ENCODE results near the gene ATG14. TPM values are rescaled to one million over a fixed set of nuclear protein-coding genes. Genes with fewer than 3 reads are reported as not detected.

The ATG14 gene
- total and polyA plus RNA-seq, 2 of the 8 experiments (the other 6 are each of a cell fraction or from before 2014, with no cell fraction given), result 4.9 to 10.8 TPM

GRCh38 chr14:55353686-55354467 is 57.8 kb downstream of the ATG14 start:
- ChIA-PET POLR2A (ENCODE audit: partially characterized antibody) (interaction anchor here (1.5 to 1.7 kb wide), 2 partner anchors 13 to 81 kb away, joined by 4 to 6 read pairs; no protein-coding TSS in a partner anchor), CTCF (ENCODE audit: partially characterized antibody) (interaction anchor here (0.5 to 5.8 kb wide), 36 partner anchors 8 to 173 kb away, joined by 3 to 43 read pairs (median 4); partner anchors contain the start of genes DLGAP5 and FBXO34)
- Histone ChIP-seq H3K56ac (replicated peaks; ENCODE audit: insufficient read length, low read depth, low read length) (no peak overlapping the region), H4K91ac (replicated peaks; ENCODE audit: insufficient read length, low read length) (no peak overlapping the region), H2AK5ac (ENCODE audit: low read depth, low read length) (no peak overlapping the region), H2AFZ (ENCODE audit: low read length) (no peak overlapping the region), H3K36me3 (ENCODE audit: control insufficient read depth in 2 of 4, insufficient read depth in 4 of 4, low read length in 3 of 4) (peaks cover 0 to 12% (median 4%) of the 10 kb centered on the region in 4 experiments; a peak in 4 of 8 replicates), H3K9ac (replicated peaks in 1 of 4; ENCODE audit: extremely low read depth in 1 of 4, low read depth in 3 of 4, low read length in 3 of 4) (no peak overlapping the region), H3K4ac (replicated peaks; ENCODE audit: insufficient read length, low read depth, low read length) (no peak overlapping the region), H2BK5ac (ENCODE audit: low read depth, low read length) (no peak overlapping the region), H3K18ac (ENCODE audit: extremely low read depth, low read length) (no peak overlapping the region), H4K20me1 (replicated peaks in 1 of 2; ENCODE audit: control insufficient read depth in 1 of 2, insufficient read depth in 2 of 2, low read length in 2 of 2) (peaks cover 0 to 4% of the 10 kb centered on the region in 2 experiments), H3K27ac (ENCODE audit: low read depth, low read length) (no peak overlapping the region), H4K5ac (ENCODE audit: insufficient read length, low read depth, low read length) (no peak overlapping the region), H3K9me3 (ENCODE audit: insufficient read depth in 2 of 2, low read depth in 1 of 2, low read length in 1 of 2) (no peaks in the 10 kb centered on the region), H3K27me3 (replicated peaks in 1 of 4; ENCODE audit: control insufficient read depth in 3 of 4, extremely low read depth in 1 of 4, insufficient read depth in 3 of 4, low read length in 3 of 4) (peaks cover 0 to 2% (median 0%) of the 10 kb centered on the region in 4 experiments; a peak in 1 of 7 replicates), H3K4me1 (replicated peaks in 1 of 4; ENCODE audit: control insufficient read depth in 3 of 4, insufficient read depth in 4 of 4, low read length in 3 of 4) (no peaks in the 10 kb centered on the region), H3K79me1 (ENCODE audit: low read depth, low read length) (no peaks in the 10 kb centered on the region), H2BK12ac (ENCODE audit: low read depth, low read length) (no peak overlapping the region), H3K79me2 (ENCODE audit: control insufficient read depth in 1 of 2, insufficient read depth in 2 of 2, low read length in 2 of 2) (no peaks in the 10 kb centered on the region), H2BK20ac (ENCODE audit: low read length) (no peak overlapping the region), H2BK15ac (ENCODE audit: low read length) (no peak overlapping the region), H3K4me2 (ENCODE audit: insufficient read depth in 1 of 2, low read depth in 2 of 2, low read length in 2 of 2) (no peak overlapping the region), H3K23me2 (ENCODE audit: low read depth, low read length) (no peaks in the 10 kb centered on the region), H3K14ac (ENCODE audit: insufficient read length) (no peak overlapping the region), H4K8ac (ENCODE audit: extremely low read depth, insufficient read depth, low read length) (no peak overlapping the region), H3K23ac (ENCODE audit: insufficient read length) (no peak overlapping the region), H3K4me3 (ENCODE audit: extremely low read depth in 1 of 4, insufficient read depth in 2 of 4, low read depth in 3 of 4, low read length in 4 of 4) (no peak overlapping the region), H2BK120ac (replicated peaks; ENCODE audit: low read depth, low read length) (no peak overlapping the region)
- FAIRE-seq (no peak), DNase-seq (ENCODE audit: low read depth in 1 of 2, low spot score in 2 of 2) (peak in 1 of 2 experiments; percentile 45)
- TF ChIP-seq CTCF (IDR thresholded peaks at IDR 0.05; ENCODE audit: control extremely low read depth in 1 of 3, insufficient read depth in 1 of 3, low read depth in 1 of 3, low read length in 3 of 3) (peak in 2 of 3 experiments; percentile 21 to 44; a peak in 2 of 4 replicates), EGR1 (IDR thresholded peaks at IDR 0.05; ENCODE audit: borderline replicate concordance, low read depth, low read length) (no peak)
- WGBS, 2 experiments (ENCODE audit: extremely low coverage in 1 of 2, insufficient coverage in 1 of 2, insufficient read length in 1 of 2, insufficient replicate concordance in 2 of 2, low coverage in 1 of 2, low lambda C conversion rate in 2 of 2, missing lambda C conversion rate in 1 of 2), result 93% methylated on average over 11 of the region's 11 CpGs; no CpG with 5 or more reads in 1 of the 2 experiments

Measured in H1 (cell line).